ENCODE results near the gene ZSWIM9.
"Not testable (repeated sequence)": the region's sequence is repeated elsewhere in the genome, so short reads cannot be mapped to it uniquely, and the experiment has no call there.

The ZSWIM9 gene

DNA sequence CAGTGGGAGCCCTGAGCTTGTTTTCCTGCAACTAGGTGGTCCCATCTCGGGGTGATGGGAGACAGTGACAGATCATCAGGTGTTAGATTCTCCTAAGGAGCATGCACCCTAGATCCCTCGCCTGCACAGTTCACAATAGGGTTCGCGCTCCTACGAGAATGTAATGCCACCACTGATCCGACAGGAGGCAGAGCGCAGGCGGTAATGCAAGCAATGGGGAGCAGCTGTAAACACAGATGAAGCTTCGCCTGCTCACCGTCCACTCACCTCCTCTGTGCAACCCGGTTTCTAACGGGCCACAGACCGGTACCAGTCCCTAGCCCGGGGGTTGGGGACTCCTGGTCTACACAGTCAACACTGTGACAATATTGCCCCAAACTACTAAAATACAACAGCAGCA lies 46.5 kb downstream of the ZSWIM9 start:
- no peak for DNase-seq

DNA sequence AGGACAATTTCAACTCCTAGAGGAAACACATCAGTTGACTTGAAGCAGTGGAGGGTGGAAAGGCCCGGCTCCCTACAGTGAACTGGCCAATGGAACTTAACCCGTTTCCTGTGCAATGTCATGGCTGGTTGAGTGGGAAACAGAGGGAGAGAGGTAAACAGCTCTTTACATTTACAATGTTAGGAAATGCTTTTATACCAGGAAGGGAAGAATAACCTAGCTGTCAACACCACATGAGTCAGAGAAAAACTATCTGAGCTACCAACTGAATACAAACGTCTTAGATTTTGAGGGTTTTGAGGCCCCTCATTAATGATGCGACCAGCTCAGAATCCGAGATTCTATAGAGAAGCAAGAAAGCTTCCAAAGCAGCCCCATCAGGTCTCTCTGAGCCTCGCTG lies 48.5 kb downstream of the ZSWIM9 start:
- no peak for DNase-seq

DNA sequence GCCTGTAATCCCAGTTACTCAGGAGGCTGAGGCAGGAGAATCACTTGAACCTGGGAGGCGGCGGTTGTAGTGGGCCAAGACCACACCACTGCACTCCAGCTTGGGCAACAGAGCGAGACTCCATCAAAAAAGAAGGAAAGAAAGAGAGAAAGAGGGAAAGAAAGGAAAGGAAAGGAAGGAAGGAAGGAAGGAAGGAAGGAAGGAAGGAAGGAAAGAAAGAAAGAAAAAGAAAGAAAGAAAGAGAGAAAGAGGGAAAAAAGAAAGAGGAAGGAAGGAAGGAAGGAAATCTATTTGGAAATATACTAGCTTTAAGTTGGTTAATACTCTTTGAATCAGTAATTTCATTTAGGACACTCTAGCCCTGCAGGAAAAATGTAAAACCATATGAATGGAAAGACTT lies 50.3 kb downstream of the ZSWIM9 start:
- not testable (repeated sequence) for DNase-seq

DNA sequence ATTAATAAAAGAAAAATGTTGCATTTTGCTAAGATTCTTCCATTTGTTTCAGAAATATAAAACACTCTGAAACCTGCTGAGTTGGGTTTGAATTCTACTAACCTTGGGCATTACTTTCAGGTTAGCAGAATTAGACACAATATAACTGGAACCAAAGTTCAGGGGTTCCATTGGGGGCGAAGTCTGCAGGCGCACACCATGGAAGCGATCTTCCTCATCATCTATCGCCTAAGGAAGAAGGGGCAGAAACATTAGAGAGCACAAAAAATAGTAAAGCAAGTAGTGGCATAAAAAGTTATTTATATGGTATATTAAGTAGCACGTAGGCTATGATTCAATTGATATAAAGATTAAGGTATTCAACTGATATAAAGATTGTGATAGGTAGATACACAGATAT lies 51.1 kb downstream of the ZSWIM9 start:
- no peak for DNase-seq

DNA sequence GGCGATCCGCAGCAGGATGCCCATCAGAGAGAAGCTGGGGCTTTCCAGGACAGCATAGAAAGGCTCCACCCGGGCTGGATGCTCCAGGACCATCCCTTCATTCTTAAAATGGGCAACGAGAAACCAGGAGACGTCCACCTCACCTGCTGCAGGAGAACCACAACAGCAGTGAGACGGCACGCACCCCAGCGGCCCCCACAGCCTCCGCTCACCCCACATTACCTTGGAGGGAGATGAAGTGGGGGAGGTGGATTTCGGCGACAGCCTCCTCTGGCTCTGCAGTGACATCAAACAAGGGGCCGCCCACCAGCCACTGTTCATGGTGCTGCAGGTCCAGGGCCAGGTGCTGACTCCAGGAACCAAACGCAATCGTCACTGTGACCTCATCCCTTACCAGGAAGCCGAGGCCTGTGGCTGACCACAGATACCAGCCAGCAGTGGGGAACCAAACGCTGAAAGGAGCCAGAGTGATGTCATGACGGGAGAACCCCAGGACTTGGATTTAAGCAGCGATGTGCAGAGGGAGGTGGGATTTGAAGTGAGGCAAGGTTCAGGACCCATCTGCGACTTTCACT lies 60.2 kb downstream of the ZSWIM9 start:
- no peak for DNase-seq

GRCh38 chr19:48237057-48237456 lies 66.6 kb downstream of the ZSWIM9 start:
- no peak for DNase-seq

- no peak for DNase-seq
These were observed 68.6 kb downstream of the ZSWIM9 start for GRCh38 chr19:48239120-48239519.

DNA sequence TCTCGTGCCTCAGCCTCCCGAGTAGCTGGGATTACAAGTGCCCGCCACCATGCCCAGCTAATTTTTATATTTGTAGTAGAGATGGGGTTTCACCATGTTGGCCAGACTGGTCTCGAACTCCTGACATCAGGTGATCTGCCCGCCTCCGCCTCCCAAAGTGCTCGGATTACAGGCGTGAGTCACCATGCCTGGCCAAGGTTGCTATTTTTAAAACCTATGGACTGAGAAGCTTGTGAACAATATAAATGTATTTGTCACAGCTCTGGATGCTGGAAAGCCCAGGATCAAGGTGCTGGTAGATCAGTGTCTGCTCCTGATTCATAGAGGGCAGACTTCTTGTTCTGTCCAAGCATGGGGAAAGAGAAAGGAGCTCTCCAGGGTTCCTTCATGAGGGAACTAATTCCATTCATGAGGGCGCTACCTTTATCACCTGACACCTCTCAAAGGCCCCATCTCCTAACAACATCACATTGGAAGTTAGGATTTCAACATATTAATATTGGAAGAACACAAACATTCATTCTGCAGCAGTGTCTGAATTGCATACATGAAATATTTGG lies 69.2 kb downstream of the ZSWIM9 start:
- no peak for DNase-seq

GRCh38 chr19:48241771-48242170 lies 71.3 kb downstream of the ZSWIM9 start:
- not testable (repeated sequence) for DNase-seq

DNA sequence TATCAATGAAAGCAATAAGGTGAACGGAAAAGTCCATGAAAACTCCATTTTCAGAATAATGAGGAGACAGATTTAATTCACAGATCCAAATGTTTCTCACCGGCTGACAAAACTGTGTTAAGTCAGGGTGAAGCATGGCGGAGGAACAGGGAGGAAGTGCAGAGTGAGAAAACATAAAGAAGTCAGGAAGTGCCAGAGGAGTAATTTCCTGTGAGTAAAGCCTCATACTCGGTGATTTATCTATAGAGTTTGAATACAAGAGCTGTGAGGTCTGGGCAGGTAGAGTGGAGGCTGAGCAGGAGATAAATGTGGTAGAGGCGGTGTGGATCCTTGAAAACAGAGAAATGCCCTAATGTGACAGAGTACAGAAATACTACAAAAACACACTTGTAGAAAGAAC lies 73.8 kb downstream of the ZSWIM9 start:
- no peak for DNase-seq

DNA sequence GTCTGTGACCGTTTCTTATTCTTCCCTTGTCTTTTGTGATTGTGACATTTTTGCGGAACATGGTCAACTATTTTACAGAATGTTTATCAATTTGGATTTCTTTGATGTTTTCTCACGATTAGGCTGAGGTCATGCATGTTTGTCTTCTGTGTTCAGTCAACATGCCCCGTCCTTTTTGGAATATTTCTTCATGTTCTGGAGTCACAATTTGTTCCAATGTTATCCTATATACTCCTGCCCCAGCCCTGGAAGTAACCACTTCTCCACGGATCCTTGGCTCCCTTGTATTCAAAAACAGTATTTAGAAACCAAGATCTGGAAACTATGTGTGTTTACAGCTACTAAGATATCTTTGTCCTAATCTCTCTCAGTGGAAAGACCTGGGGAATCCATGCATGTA lies 75.6 kb downstream of the ZSWIM9 start:
- no peak for DNase-seq

- DNase-seq, result no peak
These were observed 76.7 kb downstream of the ZSWIM9 start for GRCh38 chr19:48247212-48247611.

Measured in right kidney (tissue), 1 donor.